ACC112 (cell line): Measurements from ENCODE around the gene YTHDF1.

Source experiments
- H2AFZ ChIP-seq: fragments of 200-600 bp; sonication (generic); one replicate; pipeline ENCODE4 v1.6.0; 2017; ENCODE audit warnings: antibody characterized with exemption, low read length; ENCODE audit not compliant: unreplicated experiment
- H3K27ac ChIP-seq: fragments of 200-600 bp; sonication (generic); 2 replicates; pipeline ENCODE4 v1.5.1; 2014; ENCODE audit warnings: low read depth, mild to moderate bottlenecking, antibody characterized with exemption, low read length, moderate library complexity
- H3K27me3 ChIP-seq: fragments of 200-600 bp; sonication (generic); 2 replicates; pipeline ENCODE4 v1.6.1; 2014; ENCODE audit warnings: mild to moderate bottlenecking, antibody characterized with exemption, low read length, moderate library complexity, mixed read lengths; ENCODE audit not compliant: insufficient read depth
- H3K36me3 ChIP-seq: fragments of 200-600 bp; sonication (generic); 2 replicates; pipeline ENCODE4 v1.6.1; 2016; ENCODE audit warnings: mild to moderate bottlenecking, antibody characterized with exemption, low read length, moderate library complexity, mixed read lengths; ENCODE audit not compliant: insufficient read depth
- H3K4me1 ChIP-seq: fragments of 200-600 bp; sonication (generic); one replicate; pipeline ENCODE4 v1.6.1; 2016; ENCODE audit warnings: low read length, mixed read lengths; ENCODE audit not compliant: insufficient read depth, unreplicated experiment, control insufficient read depth
- H3K4me3 ChIP-seq: fragments of 200-600 bp; sonication (generic); 2 replicates; pipeline ENCODE4 v1.5.1; 2014; ENCODE audit warnings: mild to moderate bottlenecking, low read depth, low read length
- H3K79me2 ChIP-seq: fragments of 200-600 bp; sonication (generic); one replicate; pipeline ENCODE4 v1.6.0; 2016; ENCODE audit warnings: low read length; ENCODE audit not compliant: control insufficient read depth, unreplicated experiment, insufficient read depth

Gene YTHDF1

GRCh38 chr20:63176427-63177133 lies 39.4 kb downstream of the YTHDF1 start:
- no peak overlapping the region for H3K27ac ChIP-seq
- H3K4me3 ChIP-seq = no peak overlapping the region

GRCh38 chr20:63176034-63176426 lies 39.9 kb downstream of the YTHDF1 start:
- peaks cover 96% of the 10 kb centered on the region for H3K27me3 ChIP-seq
- H3K36me3 ChIP-seq = no peaks in the 10 kb centered on the region
- no peaks in the 10 kb centered on the region for H3K4me1 ChIP-seq
- H2AFZ ChIP-seq = no peak overlapping the region
- H3K4me3 ChIP-seq = no peak overlapping the region
- no peak overlapping the region for H3K27ac ChIP-seq
- no peaks in the 10 kb centered on the region for H3K79me2 ChIP-seq

More at GRCh38 chr20:63176427-63177133, 39.4 kb downstream of the YTHDF1 start:
- Histone ChIP-seq H3K27me3 (peaks cover 95% of the 10 kb centered on the region), H3K79me2 (no peaks in the 10 kb centered on the region), H2AFZ (no peak overlapping the region), H3K36me3 (no peaks in the 10 kb centered on the region), H3K4me1 (no peaks in the 10 kb centered on the region)

GRCh38 chr20:63175038-63175895 lies 40.7 kb downstream of the YTHDF1 start:
- Histone ChIP-seq H2AFZ (no peak overlapping the region), H3K4me1 (no peaks in the 10 kb centered on the region), H3K27ac (no peak overlapping the region), H3K4me3 (no peak overlapping the region), H3K36me3 (no peaks in the 10 kb centered on the region), H3K27me3 (peaks cover 96% of the 10 kb centered on the region), H3K79me2 (no peaks in the 10 kb centered on the region)

GRCh38 chr20:63174309-63175037 lies 41.5 kb downstream of the YTHDF1 start:
- Histone ChIP-seq H3K79me2 (no peaks in the 10 kb centered on the region), H3K4me1 (no peaks in the 10 kb centered on the region), H2AFZ (no peak overlapping the region), H3K27ac (no peak overlapping the region), H3K36me3 (no peaks in the 10 kb centered on the region), H3K27me3 (peaks cover 96% of the 10 kb centered on the region), H3K4me3 (no peak overlapping the region)

GRCh38 chr20:63173552-63174191 lies 42.3 kb downstream of the YTHDF1 start:
- Histone ChIP-seq H3K27me3 (peaks cover 91% of the 10 kb centered on the region), H3K36me3 (no peaks in the 10 kb centered on the region), H3K79me2 (no peaks in the 10 kb centered on the region), H3K4me1 (no peaks in the 10 kb centered on the region), H3K27ac (no peak overlapping the region), H3K4me3 (no peak overlapping the region), H2AFZ (no peak overlapping the region)

- Histone ChIP-seq H3K79me2 (no peaks in the 10 kb centered on the region), H3K4me1 (no peaks in the 10 kb centered on the region), H3K36me3 (no peaks in the 10 kb centered on the region), H3K27ac (no peak overlapping the region), H3K4me3 (no peak overlapping the region), H2AFZ (no peak overlapping the region), H3K27me3 (peaks cover 82% of the 10 kb centered on the region)
Observed at GRCh38 chr20:63172726-63173125, 43.2 kb downstream of the YTHDF1 start.

GRCh38 chr20:63171991-63172390 lies 43.9 kb downstream of the YTHDF1 start:
- no peak overlapping the region for H2AFZ ChIP-seq

GRCh38 chr20:63169681-63170080 lies 46.2 kb downstream of the YTHDF1 start:
- H3K36me3 ChIP-seq = no peaks in the 10 kb centered on the region
- no peak overlapping the region for H2AFZ ChIP-seq
- H3K27me3 ChIP-seq = peaks cover 52% of the 10 kb centered on the region
- no peak overlapping the region for H3K4me3 ChIP-seq
- no peak overlapping the region for H3K27ac ChIP-seq
- no peaks in the 10 kb centered on the region for H3K4me1 ChIP-seq
- H3K79me2 ChIP-seq = no peaks in the 10 kb centered on the region

More at GRCh38 chr20:63171991-63172390, 43.9 kb downstream of the YTHDF1 start:
- Histone ChIP-seq H3K4me1 (no peaks in the 10 kb centered on the region), H3K79me2 (no peaks in the 10 kb centered on the region), H3K27ac (no peak overlapping the region), H3K27me3 (peaks cover 75% of the 10 kb centered on the region), H3K4me3 (no peak overlapping the region), H3K36me3 (no peaks in the 10 kb centered on the region)

- Histone ChIP-seq H3K27me3 (peaks cover 51% of the 10 kb centered on the region), H2AFZ (no peak overlapping the region), H3K4me1 (no peaks in the 10 kb centered on the region), H3K79me2 (no peaks in the 10 kb centered on the region), H3K36me3 (no peaks in the 10 kb centered on the region), H3K27ac (no peak overlapping the region), H3K4me3 (no peak overlapping the region)
Observed at GRCh38 chr20:63168861-63169260, 47.1 kb downstream of the YTHDF1 start.

GRCh38 chr20:63167918-63168520 lies 47.9 kb downstream of the YTHDF1 start:
- no peak overlapping the region for H3K27ac ChIP-seq
- H3K36me3 ChIP-seq = no peaks in the 10 kb centered on the region
- H3K27me3 ChIP-seq = peaks cover 51% of the 10 kb centered on the region
- no peak overlapping the region for H3K4me3 ChIP-seq
- no peaks in the 10 kb centered on the region for H3K79me2 ChIP-seq
- no peaks in the 10 kb centered on the region for H3K4me1 ChIP-seq
- H2AFZ ChIP-seq = no peak overlapping the region
